Stomach (tissue), 9 donors: Measurements from ENCODE around the gene LGR5. TPM values are rescaled to one million over a fixed set of nuclear protein-coding genes. Genes with fewer than 3 reads are reported as not detected.

Experiments
- DNase-seq, 2 donors: peaks; one replicate each; pipeline versions ENCODE4 v3.0.0 to v3.0.0-alpha.2; 2013 to 2019
- H3K27ac ChIP-seq, 5 donors: fragments of 200-600 bp in 4 of 5; sonication (generic) in 4 of 5; one replicate each; pipeline ENCODE4 v1.5.1; 2013 to 2019; ENCODE audit warnings: mild to moderate bottlenecking in 1 of 5, moderate library complexity in 1 of 5
- H3K27me3 ChIP-seq, 3 donors: fragments of 200-600 bp; sonication (generic); one replicate each; pipeline ENCODE4 v1.5.1; 2017 to 2019; ENCODE audit warnings: mixed run types in 1 of 3
- H3K36me3 ChIP-seq, 4 donors: fragments of 200-600 bp; sonication (generic); 1 replicate in 3 of 4; 2 replicates in 1 of 4; pipeline ENCODE4 v1.5.1; 2016 to 2019
- H3K4me1 ChIP-seq, 4 donors: fragments of 200-600 bp; sonication (generic); one replicate each; pipeline ENCODE4 v1.5.1; 2016 to 2019
- H3K4me3 ChIP-seq, 4 donors: fragments of 200-600 bp; sonication (generic) in 3 of 4; one replicate each; pipeline ENCODE4 v1.5.1; 2016 to 2019; ENCODE audit warnings: mild to moderate bottlenecking in 1 of 4
- H3K9me3 ChIP-seq, 4 donors: fragments of 200-600 bp; sonication (generic); one replicate each; pipeline ENCODE4 v1.5.1; 2016 to 2019
- CTCF ChIP-seq, 7 experiments: fragments of 450-650 bp in 4 of 7; fragments of 200-600 bp in 3 of 7; sonication (generic) in 3 of 7; IDR thresholded peaks; one replicate each; pipeline ENCODE4 v1.5.1; 2016 to 2019; ENCODE audit warnings: antibody characterized with exemption in 7 of 7, control low read depth in 2 of 7, mild to moderate bottlenecking in 1 of 7
- EP300 ChIP-seq: sonication (generic); formaldehyde crosslinking; IDR thresholded peaks from one replicate; pipeline ENCODE4 v1.6.1; 2017; ENCODE audit warnings: antibody characterized with exemption
- POLR2A ChIP-seq, 4 donors: fragments of 450-650 bp; IDR thresholded peaks; one replicate each; pipeline ENCODE4 v1.6.1; 2016; ENCODE audit warnings: antibody characterized with exemption in 4 of 4, control low read depth in 2 of 4, mild to moderate bottlenecking in 1 of 4, moderate library complexity in 1 of 4
- POLR2AphosphoS5 ChIP-seq, 3 donors: sonication (generic); formaldehyde crosslinking; IDR thresholded peaks; one replicate each; pipeline ENCODE4 v1.6.1; 2016; ENCODE audit warnings: antibody characterized with exemption in 3 of 3
- WGBS, 5 donors: extraction: QIAGEN DNeasy Blood & Tissue Kit in 3 of 5; methylation state at CpG; one replicate each; pipeline versions ENCODE4 v1.1.5 to v1.1.7; 2013 to 2018; 5-methylcytosine and 5-hydroxymethylcytosine counted together
- intact Hi-C: fragments of 100-400 bp; cut with DNase I; formaldehyde crosslinking; loops from one replicate; pipeline ENCODE4 v1.15.1; 2023; ENCODE audit warnings: low total_unique reads
- polyA plus RNA-seq, 3 donors: library from polyadenylated mRNA; stranded (reverse); fragments of 200-250 nt; gene quantifications; one replicate each; pipeline ENCODE4 v1.2.3, GENCODE V29; 2013
- total RNA-seq, 5 donors: library from RNA; depleted of rRNA; stranded (reverse); fragments of >200 nt; gene quantifications; one replicate each; pipeline versions ENCODE4 v1.1.0 to v1.2.3, GENCODE V29; 2014 to 2016
- donor health status: healthy with polysubstance abuse.
- donor health status: Bipolar disorder and iron deficiency.
- donor health status: healthy.

The LGR5 gene
- total and polyA plus RNA-seq, 8 donors = 0.06 to 16.0 (median 1.2) TPM; not detected in 3

DNA sequence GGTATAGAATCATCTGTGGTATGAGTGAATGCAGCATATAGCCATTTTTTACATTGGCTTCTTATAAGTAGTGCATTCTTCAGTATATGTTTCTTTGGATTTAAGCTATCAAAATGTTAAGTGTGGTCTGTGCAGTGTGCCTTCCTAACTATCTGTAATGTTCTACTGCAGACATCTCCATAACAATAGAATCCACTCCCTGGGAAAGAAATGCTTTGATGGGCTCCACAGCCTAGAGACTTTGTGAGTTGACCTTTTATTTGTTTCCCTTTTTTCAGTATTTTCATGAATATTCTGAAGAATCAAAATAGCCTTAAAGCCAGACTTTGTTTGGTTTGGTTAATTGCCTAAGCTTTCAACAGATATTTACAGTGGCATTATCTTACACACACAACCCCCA, 116.8 kb downstream of the LGR5 start:
- Histone ChIP-seq H3K9me3 (no peaks in the 10 kb centered on the region), H3K36me3 (no peaks in the 10 kb centered on the region), H3K4me1 (peaks cover 0 to 3% (median 0%) of the 10 kb centered on the region in 4 donors), H3K27ac (no peak overlapping the region), H3K4me3 (no peak overlapping the region), H3K27me3 (no peaks in the 10 kb centered on the region)
- no peak for DNase-seq
- intact Hi-C loops = no loop called here
- TF ChIP-seq POLR2AphosphoS5 (IDR thresholded peaks at IDR 0.05) = no peak
- TF ChIP-seq CTCF (IDR thresholded peaks at IDR 0.05) = no peak
- TF ChIP-seq EP300 = no peak
- no peak for TF ChIP-seq POLR2A (IDR thresholded peaks at IDR 0.05)

GRCh38 chr12:71556875-71557274, 117.3 kb downstream of the LGR5 start:
- no peak for DNase-seq
- Histone ChIP-seq H3K27me3 (no peaks in the 10 kb centered on the region), H3K36me3 (no peaks in the 10 kb centered on the region), H3K4me1 (peaks cover 0 to 3% (median 0%) of the 10 kb centered on the region in 4 donors), H3K27ac (no peak overlapping the region), H3K9me3 (no peaks in the 10 kb centered on the region), H3K4me3 (no peak overlapping the region)
- 76 to 92% (median 90%) methylated on average over 4 of the region's 4 CpGs for WGBS, 5 donors
- intact Hi-C loops = no loop called here
- TF ChIP-seq CTCF (IDR thresholded peaks at IDR 0.05) = no peak
- no peak for TF ChIP-seq POLR2AphosphoS5 (IDR thresholded peaks at IDR 0.05)
- no peak for TF ChIP-seq EP300
- no peak for TF ChIP-seq POLR2A (IDR thresholded peaks at IDR 0.05)

- H3K36me3 ChIP-seq = no peaks in the 10 kb centered on the region
- H3K27me3 ChIP-seq = no peaks in the 10 kb centered on the region
- H3K9me3 ChIP-seq = no peaks in the 10 kb centered on the region
- no peak overlapping the region for H3K27ac ChIP-seq
- TF ChIP-seq POLR2AphosphoS5 (IDR thresholded peaks at IDR 0.05) = no peak
- no peak for TF ChIP-seq CTCF (IDR thresholded peaks at IDR 0.05)
- no peak for TF ChIP-seq POLR2A (IDR thresholded peaks at IDR 0.05)
- no peak for TF ChIP-seq EP300
- H3K4me3 ChIP-seq = no peak overlapping the region
- no peak for DNase-seq
- intact Hi-C loops = no loop called here
- WGBS, 5 donors = 73 to 85% (median 80%) methylated on average over 3 of the region's 3 CpGs
- H3K4me1 ChIP-seq = peaks cover 0 to 3% (median 0%) of the 10 kb centered on the region in 4 donors
Measured at GRCh38 chr12:71558445-71558844, 118.8 kb downstream of the LGR5 start.

DNA sequence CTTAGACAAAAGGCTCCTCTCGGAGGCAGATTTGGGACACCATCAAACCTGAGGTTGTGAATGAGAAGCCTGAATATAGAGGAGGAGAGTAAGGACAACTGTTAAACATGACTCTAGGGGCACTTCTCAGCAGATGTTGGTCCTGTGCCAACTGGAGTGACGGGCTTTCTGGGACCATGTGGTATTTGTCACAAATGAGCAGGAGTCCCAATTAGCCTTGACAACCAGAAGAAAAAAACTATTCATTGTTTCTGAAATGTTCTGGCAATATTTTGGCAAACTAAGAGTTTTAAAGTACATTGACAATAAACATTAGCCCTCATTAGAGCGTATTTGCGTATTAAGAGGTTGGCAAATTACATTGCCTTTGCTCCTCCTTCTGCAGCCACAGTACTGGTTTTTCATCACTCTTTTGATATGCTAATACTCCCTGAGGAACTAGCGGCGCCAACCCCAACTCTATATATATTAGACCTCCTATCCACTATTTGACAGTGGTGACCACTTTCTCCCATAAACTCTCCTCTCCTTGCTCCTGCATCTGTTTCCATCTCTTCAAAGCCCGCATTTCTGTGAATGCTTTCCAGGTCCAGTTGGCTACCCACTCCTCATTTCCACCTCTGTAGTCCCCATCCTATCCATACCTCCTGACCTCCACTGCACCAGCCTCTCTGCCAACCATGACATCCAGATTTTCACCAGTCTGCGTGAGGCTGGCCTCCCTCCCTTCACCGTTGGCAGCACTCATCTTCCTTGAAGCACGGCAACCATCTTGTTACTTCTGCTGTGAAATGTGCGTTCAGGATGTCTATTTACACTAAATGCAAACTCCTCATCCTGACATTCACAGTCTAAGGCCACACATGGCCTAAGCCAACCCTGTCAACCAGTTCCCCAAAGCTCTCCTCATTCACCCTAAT, 123.3 kb downstream of the LGR5 start:
- Histone ChIP-seq H3K36me3 (no peaks in the 10 kb centered on the region), H3K9me3 (no peaks in the 10 kb centered on the region), H3K27me3 (no peaks in the 10 kb centered on the region), H3K27ac (no peak overlapping the region), H3K4me1 (peaks cover 0 to 3% (median 0%) of the 10 kb centered on the region in 4 donors), H3K4me3 (no peak overlapping the region)
- intact Hi-C loops = no loop called here
- 69 to 82% (median 76%) methylated on average over 11 of the region's 11 CpGs for WGBS, 5 donors
- peak in 1 of 2 donors; percentile 36 for DNase-seq
- no peak for TF ChIP-seq CTCF (IDR thresholded peaks at IDR 0.05)
- TF ChIP-seq POLR2A (IDR thresholded peaks at IDR 0.05) = no peak
- no peak for TF ChIP-seq POLR2AphosphoS5 (IDR thresholded peaks at IDR 0.05)
